Astrocyte of the spinal cord (primary cell): ENCODE measurements around the gene THBS2.

Source experiments
- DNase-seq: peaks from one replicate; pipeline ENCODE4 v3.0.0; 2011; ENCODE audit warnings: low read depth, low spot score
- H3K4me3 ChIP-seq: 2 replicates; pipeline ENCODE4 v1.5.1; 2011; ENCODE audit warnings: low read depth, mild to moderate bottlenecking, low read length, moderate library complexity
- CTCF ChIP-seq: IDR thresholded peaks from 2 replicates; pipeline ENCODE4 v1.5.1; 2012; ENCODE audit warnings: low read depth, mild to moderate bottlenecking, low read length, inconsistent platforms
- in situ Hi-C: cut with HindIII; loops from 2 replicates; pipeline ENCODE4 v1.10.0; 2017; ENCODE audit warnings: low sequenced_read_pairs

THBS2 gene

GRCh38 chr6:169288591-169288990 lies 34.9 kb upstream of the THBS2 start:
- TF ChIP-seq CTCF, result no peak
- in situ Hi-C loops, result no loop called here
- H3K4me3 ChIP-seq, result no peak overlapping the region
- DNase-seq, result peak; percentile 51

GRCh38 chr6:169287675-169288074 lies 34.0 kb upstream of the THBS2 start:
- DNase-seq, result no peak
- TF ChIP-seq CTCF, result peak; percentile 20
- no peak overlapping the region for H3K4me3 ChIP-seq
- in situ Hi-C loops, result no loop called here

- in situ Hi-C loops, result no loop called here
- TF ChIP-seq CTCF, result no peak
- no peak for DNase-seq
- H3K4me3 ChIP-seq, result no peak overlapping the region
Observed at GRCh38 chr6:169286961-169287360, 33.3 kb upstream of the THBS2 start.

- TF ChIP-seq CTCF, result no peak
- no peak for DNase-seq
- H3K4me3 ChIP-seq, result no peak overlapping the region
- in situ Hi-C loops, result no loop called here
Observed at GRCh38 chr6:169285165-169285564, 31.5 kb upstream of the THBS2 start.

GRCh38 chr6:169283924-169284323 lies 30.3 kb upstream of the THBS2 start:
- no peak overlapping the region for H3K4me3 ChIP-seq
- TF ChIP-seq CTCF, result no peak
- no peak for DNase-seq
- in situ Hi-C loops, result no loop called here

GRCh38 chr6:169282043-169282442 lies 28.4 kb upstream of the THBS2 start:
- H3K4me3 ChIP-seq, result no peak overlapping the region
- TF ChIP-seq CTCF, result no peak
- DNase-seq, result no peak
- in situ Hi-C loops, result no loop called here

GRCh38 chr6:169277619-169278018 lies 24.0 kb upstream of the THBS2 start:
- no peak for TF ChIP-seq CTCF
- DNase-seq, result no peak
- no peak overlapping the region for H3K4me3 ChIP-seq
- in situ Hi-C loops, result no loop called here
